Right renal pelvis (tissue), 4 donors: Measurements from ENCODE around the gene CCDC102A. TPM values are rescaled to one million over a fixed set of nuclear protein-coding genes. Genes with fewer than 3 reads are reported as not detected.
"Not testable (repeated sequence)": the region's sequence is repeated elsewhere in the genome, so short reads cannot be mapped to it uniquely, and the experiment has no call there.

Source experiments
- DNase-seq, 4 donors: peaks; one replicate each; pipeline ENCODE4 v3.0.0-alpha.2; 2013; ENCODE audit warnings: low read depth in 4 of 4, low spot score in 3 of 4, missing footprints in 1 of 4
- polyA plus RNA-seq, 4 donors: library from polyadenylated mRNA; unstranded; fragments of 120-200 nt; gene quantifications; one replicate each; pipeline ENCODE4 v1.2.1, GENCODE V29; 2013; ENCODE audit not compliant: insufficient read length in 4 of 4

The CCDC102A gene
- polyA plus RNA-seq, 4 donors: 17.5 to 20.3 (median 18.0) TPM

DNA sequence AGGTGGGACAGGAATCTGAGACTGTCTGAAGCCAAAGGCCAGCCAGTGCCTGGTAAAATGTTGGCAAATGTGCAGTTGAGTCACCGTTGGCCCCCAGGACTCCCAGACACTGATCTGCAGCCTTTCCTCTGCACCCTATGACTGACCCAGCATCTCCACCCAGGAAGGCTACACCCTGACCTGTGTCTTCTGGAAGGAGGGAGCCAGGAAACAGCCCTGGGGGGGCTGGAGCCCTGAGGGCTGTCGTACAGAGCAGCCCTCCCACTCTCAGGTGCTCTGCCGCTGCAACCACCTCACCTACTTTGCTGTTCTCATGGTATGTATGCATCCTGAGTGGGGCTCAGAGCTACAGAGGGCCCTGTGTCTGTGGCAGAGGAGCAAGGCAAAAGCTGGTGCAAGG lies 30.1 kb upstream of the CCDC102A start:
- DNase-seq: no peak

- DNase-seq: no peak
Measured at GRCh38 chr16:57565461-57565860, 29.1 kb upstream of the CCDC102A start.

DNA sequence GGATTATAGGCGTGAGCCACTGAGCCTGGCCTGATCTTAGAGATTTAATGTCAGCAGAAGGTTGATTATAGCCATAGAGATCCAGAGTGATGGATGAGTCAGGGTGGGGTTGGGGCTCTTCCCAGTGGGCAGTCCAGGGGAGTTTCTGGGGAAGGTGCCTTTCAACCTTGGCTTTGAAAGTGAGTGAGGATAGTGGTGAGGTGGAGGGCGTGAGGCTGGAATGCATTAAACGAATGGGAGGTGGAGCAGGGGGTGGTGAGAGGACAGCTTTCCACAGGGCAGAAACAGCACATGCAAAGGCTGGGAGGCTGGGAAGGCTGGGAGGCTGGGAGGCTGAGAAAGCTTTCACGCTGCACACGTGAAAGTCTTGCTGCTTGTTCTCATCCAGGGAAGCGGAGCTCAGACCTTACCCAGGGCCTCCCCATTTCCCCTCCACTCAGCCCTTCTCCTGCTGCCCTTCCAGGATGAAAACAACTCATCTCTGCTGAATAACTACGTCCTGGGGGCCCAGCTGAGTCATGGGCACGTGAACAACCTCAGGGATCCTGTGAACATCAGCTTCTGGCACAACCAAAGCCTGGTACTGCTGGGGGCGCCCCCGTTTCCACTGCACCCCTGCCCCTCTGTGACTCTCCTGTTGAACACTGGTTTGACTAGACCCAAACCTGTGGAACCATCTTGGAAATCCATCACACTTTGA lies 28.4 kb upstream of the CCDC102A start:
- no peak for DNase-seq

DNA sequence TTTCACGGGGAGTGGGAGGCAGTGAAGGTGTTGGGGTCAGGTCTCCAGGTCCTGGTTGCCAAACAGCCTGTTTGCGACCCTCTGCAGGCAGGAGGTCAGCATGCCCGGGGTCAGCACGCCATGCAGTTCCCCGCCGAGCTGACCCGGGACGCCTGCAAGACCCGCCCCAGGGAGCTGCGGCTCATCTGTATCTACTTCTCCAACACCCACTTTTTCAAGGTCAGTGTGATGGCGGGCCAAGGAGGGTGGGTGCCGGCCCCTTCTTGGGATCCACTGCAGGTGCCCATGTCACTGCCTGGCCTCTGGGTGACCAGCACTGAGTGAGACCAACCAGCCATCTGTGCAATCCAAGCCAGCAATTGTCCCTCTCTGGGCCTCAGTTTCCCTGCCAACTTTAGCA lies 27.4 kb upstream of the CCDC102A start:
- DNase-seq: no peak

- DNase-seq: no peak
Measured at GRCh38 chr16:57563487-57563750, 27.0 kb upstream of the CCDC102A start.

- no peak for DNase-seq
Measured at GRCh38 chr16:57562669-57563486, 26.5 kb upstream of the CCDC102A start.

- no peak for DNase-seq
Measured at GRCh38 chr16:57562066-57562465, 25.7 kb upstream of the CCDC102A start.

- no peak for DNase-seq
Measured at GRCh38 chr16:57559072-57559790, 22.9 kb upstream of the CCDC102A start.

- DNase-seq: no peak
Measured at GRCh38 chr16:57556941-57557541, 20.7 kb upstream of the CCDC102A start.

DNA sequence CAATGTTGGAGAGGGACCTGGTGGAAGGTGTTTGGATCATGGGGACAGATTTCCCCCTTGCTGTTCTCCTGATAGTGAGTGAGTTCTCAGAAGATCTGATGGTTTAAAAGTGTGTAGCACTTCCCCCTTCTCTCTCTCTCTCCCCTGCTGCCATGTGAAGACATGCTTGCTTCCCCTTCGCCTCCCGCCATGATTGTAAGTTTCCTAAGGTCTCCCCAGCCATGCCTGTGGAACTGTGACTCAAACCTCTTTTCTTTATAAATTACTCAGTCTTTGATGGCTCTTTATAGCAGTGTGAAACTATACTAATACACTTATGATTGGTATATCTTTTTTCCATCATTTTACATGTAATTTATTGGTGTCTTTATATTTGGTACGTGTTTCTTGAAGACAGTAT lies 19.5 kb upstream of the CCDC102A start:
- DNase-seq: no peak

DNA sequence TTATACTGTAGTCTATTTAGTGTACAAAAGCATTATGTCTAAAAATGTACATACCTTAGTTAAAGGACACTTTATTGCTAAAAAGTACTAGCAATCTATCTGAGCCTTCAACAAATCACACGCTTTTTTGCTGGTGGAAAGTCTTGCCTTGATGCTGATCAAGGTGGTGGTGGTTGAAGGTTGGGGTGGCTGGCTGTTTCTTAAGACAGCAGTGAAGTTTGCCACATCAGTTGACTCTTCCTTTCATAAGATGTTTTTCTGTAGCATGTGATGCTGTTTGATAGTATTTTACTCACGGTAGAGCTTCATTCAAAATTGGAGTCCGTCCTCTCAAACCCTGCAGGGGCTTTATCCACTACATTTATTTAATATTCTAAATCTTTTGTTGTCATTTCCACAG lies 14.7 kb upstream of the CCDC102A start:
- DNase-seq: no peak

GRCh38 chr16:57549730-57550129 lies 13.4 kb upstream of the CCDC102A start:
- DNase-seq: no peak

GRCh38 chr16:57548408-57548807 lies 12.0 kb upstream of the CCDC102A start:
- no peak for DNase-seq

DNA sequence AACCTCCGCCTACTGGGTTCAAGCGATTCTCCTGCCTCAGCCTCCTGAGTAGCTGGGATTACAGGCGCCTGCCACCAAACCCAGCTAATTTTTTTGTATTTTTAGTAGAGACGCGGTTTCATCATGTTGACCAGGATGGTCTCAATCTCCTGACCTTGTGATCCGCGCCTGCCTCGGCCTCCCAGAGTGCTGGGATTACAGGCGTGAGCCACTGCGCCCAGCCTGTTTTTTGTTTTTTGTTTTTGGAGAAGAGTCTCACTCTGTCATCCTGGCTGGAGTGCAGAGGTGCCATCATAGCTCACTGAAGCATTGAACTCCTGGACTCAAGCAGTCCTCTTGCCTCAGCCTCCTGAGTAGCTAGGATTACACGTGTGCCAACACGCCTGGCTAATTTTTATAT lies 11.2 kb upstream of the CCDC102A start:
- DNase-seq: not testable (repeated sequence)

GRCh38 chr16:57544124-57544653 lies 7.8 kb upstream of the CCDC102A start:
- no peak for DNase-seq

DNA sequence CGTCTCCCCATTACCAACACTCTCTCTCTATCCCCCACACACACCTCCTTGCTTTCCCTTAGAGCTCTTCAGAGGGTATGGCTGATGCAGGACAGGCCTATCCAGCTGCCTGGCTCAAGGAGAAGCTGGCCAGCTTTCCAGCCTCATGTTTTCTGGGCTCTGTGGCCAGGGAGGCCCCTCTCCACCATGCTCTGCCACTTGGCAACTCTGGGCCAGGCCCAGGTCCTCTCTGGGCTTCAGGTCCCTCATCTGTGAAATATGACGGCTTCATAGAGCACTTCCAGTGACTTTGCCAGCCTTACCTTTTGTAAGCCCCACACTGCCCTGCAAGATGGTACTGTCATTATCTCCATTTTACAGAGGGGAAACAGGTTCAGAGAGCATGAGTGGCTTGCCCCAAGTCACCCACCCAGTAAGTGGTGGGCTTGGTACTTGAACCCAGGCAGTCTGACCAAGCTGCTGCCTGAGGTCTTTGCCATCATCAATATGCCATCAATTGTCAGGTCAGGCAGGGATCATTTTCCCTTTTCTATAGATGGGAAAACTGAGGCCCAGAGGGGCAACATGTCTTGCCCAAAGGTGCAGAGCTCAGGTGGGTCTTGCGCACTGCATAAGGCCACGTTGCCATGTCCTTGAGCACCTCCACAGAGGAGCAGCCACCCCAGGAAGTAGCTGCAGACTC lies 5.5 kb upstream of the CCDC102A start:
- DNase-seq: no peak

GRCh38 chr16:57540906-57541753 lies 4.8 kb upstream of the CCDC102A start:
- no peak for DNase-seq

DNA sequence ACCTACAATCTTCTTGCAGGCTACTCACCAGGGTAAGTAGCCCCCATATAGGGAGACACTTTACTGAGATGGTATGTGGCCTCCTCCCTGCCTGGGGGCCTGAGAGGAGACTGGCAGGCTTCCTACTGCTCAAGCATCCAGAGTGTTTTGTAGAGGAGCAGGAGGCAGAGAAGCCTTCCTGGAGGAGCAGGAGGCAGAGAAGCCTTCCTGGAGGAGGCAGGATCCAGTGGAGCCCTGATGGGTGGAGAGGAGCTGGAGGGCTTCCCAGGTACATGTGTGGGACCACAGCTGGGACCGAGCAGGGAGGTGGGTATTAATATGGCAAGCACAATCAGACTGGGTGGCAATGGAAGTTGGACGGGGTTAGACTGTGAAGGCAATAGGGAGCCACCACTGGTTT lies 4.0 kb upstream of the CCDC102A start:
- DNase-seq: no peak

GRCh38 chr16:57539072-57539796 lies 2.9 kb upstream of the CCDC102A start:
- no peak for DNase-seq
